OCI-LY3 (cell line): Measurements from ENCODE around the gene PTPRT.

Source experiments
- H2AFZ ChIP-seq: fragments of 200-600, 300-600 bp; shearing (Covaris generic); 2 replicates; pipeline ENCODE4 v1.6.0; 2014; ENCODE audit warnings: antibody characterized with exemption, low read depth, low read length
- H3K27ac ChIP-seq: fragments of 200-600, 300-600 bp; sonication (generic); 2 replicates; pipeline ENCODE4 v1.5.1; 2014; ENCODE audit warnings: mild to moderate bottlenecking, low read length, moderate library complexity, mixed read lengths
- H3K27me3 ChIP-seq: fragments of 200-600, 300-600 bp; sonication (generic); 2 replicates; pipeline ENCODE4 v1.6.1; 2014; ENCODE audit warnings: low read depth, low read length, mixed read lengths
- H3K36me3 ChIP-seq: fragments of 200-600, 300-600 bp; sonication (generic); replicated peaks from 2 replicates; pipeline ENCODE3; 2014; ENCODE audit warnings: low read depth, low read length, mixed read lengths
- H3K4me1 ChIP-seq: fragments of 300-600, 200-600 bp; sonication (generic); 2 replicates; pipeline ENCODE4 v1.6.1; 2014; ENCODE audit warnings: low read length, mixed read lengths
- H3K4me2 ChIP-seq: fragments of 200-600, 300-600 bp; sonication (generic); 2 replicates; pipeline ENCODE4 v1.6.1; 2014; ENCODE audit warnings: low read length, mixed read lengths
- H3K4me3 ChIP-seq: fragments of 300-600, 200-600 bp; sonication (generic); 2 replicates; pipeline ENCODE4 v1.5.1; 2014; ENCODE audit warnings: antibody characterized with exemption, mild to moderate bottlenecking, low read length, moderate library complexity
- H3K79me2 ChIP-seq: fragments of 300-600, 200-600 bp; shearing (Covaris generic); 2 replicates; pipeline ENCODE4 v1.6.1; 2014; ENCODE audit warnings: mild to moderate bottlenecking, low read length, mixed read lengths
- H3K9ac ChIP-seq: fragments of 300-600, 200-600 bp; shearing (Covaris generic); 2 replicates; pipeline ENCODE4 v1.6.0; 2014; ENCODE audit warnings: mild to moderate bottlenecking, low read length, moderate library complexity
- H3K9me3 ChIP-seq: fragments of 200-600, 300-600 bp; shearing (Covaris generic); 2 replicates; pipeline ENCODE4 v1.6.1; 2014; ENCODE audit warnings: low read length, mixed read lengths; ENCODE audit not compliant: insufficient read depth
- H4K20me1 ChIP-seq: fragments of 200-600, 300-600 bp; sonication (generic); 2 replicates; pipeline ENCODE4 v1.6.1; 2016; ENCODE audit warnings: low read length, mixed read lengths; ENCODE audit not compliant: insufficient read depth
- EZH2phosphoT487 ChIP-seq: fragments of 200-600 bp; shearing (Covaris generic); IDR thresholded peaks from 2 replicates; pipeline ENCODE4 v1.6.1; 2018; ENCODE audit warnings: antibody characterized with exemption, mixed run types, low read depth
- TF ChIP-seq, protein P1 (sequence below): fragments of 200-600, 300-600 bp; sonication (generic); IDR thresholded peaks from 2 replicates; pipeline ENCODE4 v1.5.1; 2014; ENCODE audit warnings: antibody characterized with exemption, low read length, low read depth

PTPRT gene

DNA sequence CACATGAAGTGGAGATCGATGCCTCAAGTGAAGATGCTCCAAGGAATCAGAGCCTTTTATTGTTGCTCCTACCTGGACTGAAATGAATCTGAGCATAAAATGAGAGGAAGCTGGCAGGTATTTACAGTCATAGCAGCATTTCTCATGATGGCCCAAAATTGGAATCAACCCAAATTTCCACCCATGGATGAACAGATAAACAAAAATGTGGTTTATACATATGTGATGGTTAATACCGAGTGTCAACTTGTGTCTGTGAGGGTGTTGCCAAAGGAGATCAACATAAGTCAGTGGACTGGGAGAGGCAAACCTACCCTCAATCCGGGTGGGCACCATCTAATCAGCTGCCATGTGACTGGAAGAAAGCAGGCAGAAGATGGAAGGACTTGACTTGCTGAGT, 178.2 kb downstream of the PTPRT start:
- H3K79me2 ChIP-seq: no peaks in the 10 kb centered on the region
- H3K4me3 ChIP-seq: no peak overlapping the region
- H3K9ac ChIP-seq: no peak overlapping the region
- peaks cover 4% of the 10 kb centered on the region; the same call in 1 of the 2 replicates for H3K27me3 ChIP-seq
- H2AFZ ChIP-seq: no peak overlapping the region
- TF ChIP-seq, protein P1, sequence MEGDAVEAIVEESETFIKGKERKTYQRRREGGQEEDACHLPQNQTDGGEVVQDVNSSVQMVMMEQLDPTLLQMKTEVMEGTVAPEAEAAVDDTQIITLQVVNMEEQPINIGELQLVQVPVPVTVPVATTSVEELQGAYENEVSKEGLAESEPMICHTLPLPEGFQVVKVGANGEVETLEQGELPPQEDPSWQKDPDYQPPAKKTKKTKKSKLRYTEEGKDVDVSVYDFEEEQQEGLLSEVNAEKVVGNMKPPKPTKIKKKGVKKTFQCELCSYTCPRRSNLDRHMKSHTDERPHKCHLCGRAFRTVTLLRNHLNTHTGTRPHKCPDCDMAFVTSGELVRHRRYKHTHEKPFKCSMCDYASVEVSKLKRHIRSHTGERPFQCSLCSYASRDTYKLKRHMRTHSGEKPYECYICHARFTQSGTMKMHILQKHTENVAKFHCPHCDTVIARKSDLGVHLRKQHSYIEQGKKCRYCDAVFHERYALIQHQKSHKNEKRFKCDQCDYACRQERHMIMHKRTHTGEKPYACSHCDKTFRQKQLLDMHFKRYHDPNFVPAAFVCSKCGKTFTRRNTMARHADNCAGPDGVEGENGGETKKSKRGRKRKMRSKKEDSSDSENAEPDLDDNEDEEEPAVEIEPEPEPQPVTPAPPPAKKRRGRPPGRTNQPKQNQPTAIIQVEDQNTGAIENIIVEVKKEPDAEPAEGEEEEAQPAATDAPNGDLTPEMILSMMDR: no peak
- no peak for TF ChIP-seq EZH2phosphoT487
- H3K27ac ChIP-seq: no peak overlapping the region
- H3K4me2 ChIP-seq: no peak overlapping the region
- no peaks in the 10 kb centered on the region for H3K4me1 ChIP-seq
- H4K20me1 ChIP-seq: no peaks in the 10 kb centered on the region
- H3K36me3 ChIP-seq: no peaks in the 10 kb centered on the region
- no peaks in the 10 kb centered on the region for H3K9me3 ChIP-seq

DNA sequence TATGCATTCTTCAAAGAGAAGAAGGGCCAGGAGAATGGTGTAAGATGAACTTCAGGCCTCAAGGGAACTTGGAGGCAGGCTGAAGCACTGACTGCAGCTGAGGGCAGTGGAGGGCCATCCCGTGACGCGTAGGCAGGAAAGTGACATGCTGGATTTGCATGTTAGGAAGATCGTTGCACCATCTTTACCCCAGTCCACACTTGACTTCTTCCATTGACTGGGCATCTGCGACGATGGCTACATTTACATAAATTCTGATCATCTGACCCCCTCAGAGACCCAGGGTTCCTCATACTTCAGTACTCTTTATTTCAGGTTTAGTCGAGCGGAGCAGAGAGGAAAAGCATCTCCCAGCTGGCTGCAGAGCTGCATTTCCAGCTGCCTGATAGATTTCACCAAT, 180.2 kb downstream of the PTPRT start:
- Histone ChIP-seq H3K4me1 (no peaks in the 10 kb centered on the region), H3K36me3 (no peaks in the 10 kb centered on the region), H3K4me3 (no peak overlapping the region), H3K9ac (no peak overlapping the region), H2AFZ (no peak overlapping the region), H4K20me1 (no peaks in the 10 kb centered on the region), H3K27ac (no peak overlapping the region), H3K4me2 (no peak overlapping the region), H3K79me2 (no peaks in the 10 kb centered on the region), H3K27me3 (peaks cover 14% of the 10 kb centered on the region; the same call in 1 of the 2 replicates), H3K9me3 (no peaks in the 10 kb centered on the region)
- TF ChIP-seq, protein P1: no peak

DNA sequence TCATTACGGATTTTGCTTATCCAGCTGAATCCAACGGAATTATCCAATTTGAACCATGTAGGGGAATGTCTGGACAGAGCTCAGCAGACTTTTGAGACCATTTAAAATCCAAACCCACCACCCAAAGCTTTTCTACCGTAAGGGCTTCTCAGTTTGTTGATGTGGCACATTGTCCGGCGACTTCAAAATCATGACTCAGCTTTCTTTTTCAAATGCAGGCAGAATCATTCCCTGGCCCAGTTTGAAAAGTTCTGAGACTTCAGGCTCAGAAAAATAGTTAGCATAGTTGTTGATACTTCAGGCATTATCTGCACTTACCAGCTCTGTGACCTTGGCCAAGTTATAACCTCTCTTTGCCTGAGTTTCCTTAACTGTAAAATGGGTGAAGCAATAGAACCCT, 182.2 kb downstream of the PTPRT start:
- H3K79me2 ChIP-seq: no peaks in the 10 kb centered on the region
- H3K4me1 ChIP-seq: no peaks in the 10 kb centered on the region
- H4K20me1 ChIP-seq: no peaks in the 10 kb centered on the region
- no peak overlapping the region for H3K9ac ChIP-seq
- H3K4me3 ChIP-seq: no peak overlapping the region
- H3K36me3 ChIP-seq: no peaks in the 10 kb centered on the region
- TF ChIP-seq, protein P1: no peak
- H3K27me3 ChIP-seq: peaks cover 19% of the 10 kb centered on the region
- no peaks in the 10 kb centered on the region for H3K9me3 ChIP-seq
- no peak overlapping the region for H2AFZ ChIP-seq
- H3K27ac ChIP-seq: no peak overlapping the region
- H3K4me2 ChIP-seq: no peak overlapping the region

DNA sequence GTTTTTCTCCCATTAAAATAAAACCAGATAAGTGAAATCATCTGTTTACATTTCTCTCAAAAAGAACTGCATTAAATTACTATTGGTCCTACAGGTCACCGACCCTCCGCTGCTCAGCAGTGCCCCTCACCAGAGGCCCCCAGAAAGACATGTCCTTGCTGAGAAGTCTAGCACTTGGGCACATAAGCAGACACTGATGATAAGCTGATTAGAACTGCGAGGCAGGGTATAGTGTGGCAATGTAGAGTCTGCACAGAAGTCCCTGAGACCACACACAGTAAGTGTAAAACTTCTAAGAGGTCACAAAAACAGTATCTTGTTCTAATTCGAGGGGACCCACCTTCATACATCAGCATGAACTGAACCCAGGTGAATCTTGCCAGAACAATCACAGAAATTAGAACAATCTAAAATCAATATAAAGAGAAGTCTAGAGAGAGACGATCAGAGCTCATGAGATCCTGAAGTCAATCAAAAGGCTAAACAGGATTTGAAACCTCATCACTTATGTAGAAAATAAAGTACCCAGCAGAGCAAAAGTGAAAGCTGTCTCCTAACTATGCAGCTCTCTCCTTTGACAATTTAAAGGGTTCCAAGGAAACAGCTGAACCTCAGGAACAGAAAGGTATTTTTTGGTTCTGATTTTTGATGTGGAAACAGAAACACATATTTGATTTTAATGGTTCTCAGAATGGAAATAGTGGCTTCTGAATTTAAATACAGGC, 182.9 kb downstream of the PTPRT start:
- peaks cover 19% of the 10 kb centered on the region for H3K27me3 ChIP-seq
- H3K9me3 ChIP-seq: no peaks in the 10 kb centered on the region
- H3K4me3 ChIP-seq: no peak overlapping the region
- no peak overlapping the region for H3K27ac ChIP-seq
- no peak overlapping the region for H3K9ac ChIP-seq
- H3K36me3 ChIP-seq: no peaks in the 10 kb centered on the region
- no peak overlapping the region for H2AFZ ChIP-seq
- no peaks in the 10 kb centered on the region for H4K20me1 ChIP-seq
- no peaks in the 10 kb centered on the region for H3K4me1 ChIP-seq
- TF ChIP-seq, protein P1: no peak
- no peak for TF ChIP-seq EZH2phosphoT487
- no peaks in the 10 kb centered on the region for H3K79me2 ChIP-seq
- H3K4me2 ChIP-seq: no peak overlapping the region
